Neural crest cell (in vitro differentiated cells): Measurements from ENCODE around the gene CXCR4. TPM values are rescaled to one million over a fixed set of nuclear protein-coding genes. Genes with fewer than 3 reads are reported as not detected.

Experiments used
- DNase-seq: peaks from one replicate; pipeline ENCODE4 v3.0.0; 2021; ENCODE audit warnings: low read depth, mixed read lengths, low spot score
- H3K27ac Mint-ChIP-seq: one replicate; pipeline ENCODE4 v1.8.0; 2021; ENCODE audit warnings: mild to moderate bottlenecking, mixed read lengths; ENCODE audit not compliant: unreplicated experiment
- H3K27me3 Mint-ChIP-seq: 2 replicates; pipeline ENCODE4 v1.8.0; 2021; ENCODE audit warnings: low read depth, mild to moderate bottlenecking, mixed read lengths
- H3K36me3 Mint-ChIP-seq: 2 replicates; pipeline ENCODE4 v1.8.0; 2021; ENCODE audit warnings: low read depth, mild to moderate bottlenecking, mixed read lengths
- H3K4me1 Mint-ChIP-seq: 2 replicates; pipeline ENCODE4 v1.8.0; 2021; ENCODE audit warnings: mixed read lengths
- H3K4me3 Mint-ChIP-seq: one replicate; pipeline ENCODE4 v1.8.0; 2021; ENCODE audit warnings: mild to moderate bottlenecking, mixed read lengths
- H3K9me3 Mint-ChIP-seq: 2 replicates; pipeline ENCODE4 v1.8.0; 2021; ENCODE audit warnings: mixed read lengths
- CTCF ChIP-seq: fragments of 200-600 bp; sonication (generic); conservative IDR thresholded peaks from 2 replicates; pipeline ENCODE4 v1.5.0; 2021; ENCODE audit warnings: antibody characterized with exemption, mild to moderate bottlenecking
- total RNA-seq: library from RNA; stranded (reverse); gene quantifications from 2 replicates; pipeline ENCODE4 v1.2.1, GENCODE V29; 2021

CXCR4 gene
- total RNA-seq, 1 donor from 2014 or later, result 37.5 TPM

- Mint-ChIP-seq H3K27ac (no peak overlapping the region), H3K4me1 (peaks cover 34% of the 10 kb centered on the region), H3K4me3 (no peak overlapping the region), H3K9me3 (peaks cover 8% of the 10 kb centered on the region), H3K27me3 (no peaks in the 10 kb centered on the region), H3K36me3 (no peaks in the 10 kb centered on the region)
- TF ChIP-seq CTCF, result no peak
- DNase-seq, result no peak
These were observed 31.5 kb downstream of the CXCR4 start for GRCh38 chr2:136086253-136087016.

GRCh38 chr2:136085453-136086209 lies 32.3 kb downstream of the CXCR4 start:
- Mint-ChIP-seq H3K4me1 (peaks cover 38% of the 10 kb centered on the region), H3K27ac (peak overlapping the region; percentile 93), H3K4me3 (no peak overlapping the region), H3K27me3 (no peaks in the 10 kb centered on the region), H3K9me3 (peaks cover 8% of the 10 kb centered on the region), H3K36me3 (no peaks in the 10 kb centered on the region)
- DNase-seq, result no peak
- TF ChIP-seq CTCF, result no peak

- DNase-seq, result peak; percentile 21
- peaks cover 40% of the 10 kb centered on the region for H3K4me1 Mint-ChIP-seq
These were observed 36.3 kb downstream of the CXCR4 start for GRCh38 chr2:136081582-136082210.

GRCh38 chr2:136080114-136080513 lies 37.8 kb downstream of the CXCR4 start:
- no peak for TF ChIP-seq CTCF
- H3K4me1 Mint-ChIP-seq, result peaks cover 42% of the 10 kb centered on the region
- peaks cover 12% of the 10 kb centered on the region for H3K9me3 Mint-ChIP-seq
- no peaks in the 10 kb centered on the region for H3K27me3 Mint-ChIP-seq
- H3K36me3 Mint-ChIP-seq, result peaks cover 11% of the 10 kb centered on the region
- DNase-seq, result no peak
- no peak overlapping the region for H3K27ac Mint-ChIP-seq
- H3K4me3 Mint-ChIP-seq, result no peak overlapping the region

More at GRCh38 chr2:136081582-136082210, 36.3 kb downstream of the CXCR4 start:
- Mint-ChIP-seq H3K27me3 (no peaks in the 10 kb centered on the region), H3K36me3 (peaks cover 6% of the 10 kb centered on the region), H3K27ac (peak overlapping the region; percentile 78), H3K4me3 (no peak overlapping the region), H3K9me3 (peaks cover 10% of the 10 kb centered on the region)
- no peak for TF ChIP-seq CTCF

GRCh38 chr2:136077107-136077506 lies 40.8 kb downstream of the CXCR4 start:
- no peak for DNase-seq
- Mint-ChIP-seq H3K4me1 (peaks cover 27% of the 10 kb centered on the region), H3K27me3 (no peaks in the 10 kb centered on the region), H3K9me3 (peaks cover 9% of the 10 kb centered on the region), H3K36me3 (peaks cover 17% of the 10 kb centered on the region), H3K27ac (no peak overlapping the region), H3K4me3 (no peak overlapping the region)
- TF ChIP-seq CTCF, result no peak
